Psoas muscle (tissue), 8 donors: ENCODE measurements around the gene CENPX. TPM values are rescaled to one million over a fixed set of nuclear protein-coding genes. Genes with fewer than 3 reads are reported as not detected.

Source experiments
- ATAC-seq, 4 donors: fragments of 200-7000 bp; cut with Tn5 transposase; one replicate each; pipeline ENCODE4 v1.9.1; 2020; ENCODE audit warnings: moderate library complexity in 3 of 4, mild to moderate bottlenecking in 2 of 4
- DNase-seq, 2 donors: peaks; one replicate each; pipeline ENCODE4 v3.0.0-alpha.2; 2020
- H3K27ac ChIP-seq: fragments of 200-600 bp; one replicate; pipeline ENCODE4 v1.8.0; 2022
- H3K27me3 ChIP-seq, 3 donors: fragments of 200-600 bp in 1 of 3; one replicate each; pipeline versions ENCODE4 v1.6.1 to v1.8.0; 2013 to 2022; ENCODE audit warnings: low read length in 2 of 3, mild to moderate bottlenecking in 2 of 3, moderate library complexity in 1 of 3; ENCODE audit not compliant: insufficient read depth in 3 of 3
- H3K36me3 ChIP-seq, 2 donors: fragments of 200-600 bp in 1 of 2; one replicate each; pipeline versions ENCODE4 v1.6.1 to v1.8.0; 2013 to 2022; ENCODE audit warnings: low read depth in 1 of 2, mild to moderate bottlenecking in 1 of 2, moderate library complexity in 1 of 2; ENCODE audit not compliant: insufficient read depth in 1 of 2
- H3K4me1 ChIP-seq: fragments of 200-600 bp; one replicate; pipeline ENCODE4 v1.8.0; 2022
- H3K4me3 ChIP-seq: fragments of 200-600 bp; one replicate; pipeline ENCODE4 v1.8.0; 2022; ENCODE audit warnings: mild to moderate bottlenecking
- H3K9me3 ChIP-seq: fragments of 200-600 bp; one replicate; pipeline ENCODE4 v1.8.0; 2022
- CTCF ChIP-seq: fragments of 200-600 bp; IDR thresholded peaks from one replicate; pipeline ENCODE4 v1.8.0; 2022; ENCODE audit warnings: antibody characterized with exemption
- WGBS, 3 donors: extraction: QIAGEN DNeasy Blood & Tissue Kit; methylation state at CpG; one replicate each; pipeline versions ENCODE4 v1.1.6 to v1.1.7; 2013; 5-methylcytosine and 5-hydroxymethylcytosine counted together
- intact Hi-C, 2 donors: fragments of 100-400 bp; cut with DNase I; formaldehyde crosslinking; loops; one replicate each; pipeline versions ENCODE4 v1.11.0 to v1.14.2; 2022
- polyA plus RNA-seq, 3 donors: library from polyadenylated mRNA; stranded (reverse); fragments of 200-250 nt; gene quantifications; one replicate each; pipeline ENCODE4 v1.2.3, GENCODE V29; 2013
- total RNA-seq, 4 donors: library from RNA; stranded (reverse); fragmentation: NEBNext Ultra II Directional in 2 of 4; extraction: Animal tissue kit (Norgen Biotek cat#: 25700) in 2 of 4; gene quantifications; one replicate each; pipeline versions ENCODE4 v1.2.1 to v1.2.4, GENCODE V29; 2021 to 2023
- donor health status: healthy with polysubstance abuse.
- donor health status: DM: no; HTN: no; CAD: no; lungs with moderate emphysema.
- donor health status: Bipolar disorder and iron deficiency.
- donor health status: healthy.
- donor health status: DM: yes; HTN: yes; CAD: no.
- donor health status: DM: no; HTN: no; CAD: no.
- donor health status: DM: no; HTN: no; CAD: no.
- donor health status: DM: yes; HTN: yes; CAD: no.

Gene CENPX
- total and polyA plus RNA-seq, 7 donors, result 15.9 to 79.4 (median 24.6) TPM

- no peaks in the 10 kb centered on the region for H3K4me1 ChIP-seq
- 66 to 72% (median 67%) methylated on average over 9 to 10 of the region's 10 CpGs for WGBS, 3 donors
- intact Hi-C loops, result no loop called here
- TF ChIP-seq CTCF, result no peak
- H3K27me3 ChIP-seq, result no peaks in the 10 kb centered on the region
- H3K27ac ChIP-seq, result no peak overlapping the region
- peaks cover 10 to 98% of the 10 kb centered on the region in 2 donors for H3K36me3 ChIP-seq
- no peak for ATAC-seq
- H3K4me3 ChIP-seq, result no peak overlapping the region
- no peaks in the 10 kb centered on the region for H3K9me3 ChIP-seq
- DNase-seq, result peak; percentile 8 to 39
These were observed 36.2 kb upstream of the CENPX start for GRCh38 chr17:82058855-82059249.

GRCh38 chr17:82058230-82058854, 35.7 kb upstream of the CENPX start:
- 51 to 67% (median 58%) methylated on average over 17 of the region's 17 CpGs for WGBS, 3 donors
- DNase-seq (peak in 1 of 2 donors; percentile 11), ATAC-seq (no peak)
- Histone ChIP-seq H3K36me3 (peaks cover 10 to 98% of the 10 kb centered on the region in 2 donors), H3K4me3 (no peak overlapping the region), H3K27me3 (no peaks in the 10 kb centered on the region), H3K27ac (no peak overlapping the region), H3K4me1 (peaks cover 4% of the 10 kb centered on the region), H3K9me3 (no peaks in the 10 kb centered on the region)
- intact Hi-C loops, result no loop called here
- TF ChIP-seq CTCF, result no peak

- 79 to 86% (median 81%) methylated on average over 28 to 29 of the region's 29 CpGs for WGBS, 3 donors
- no peak for TF ChIP-seq CTCF
- Histone ChIP-seq H3K4me3 (no peak overlapping the region), H3K27me3 (no peaks in the 10 kb centered on the region), H3K36me3 (peaks cover 7 to 85% of the 10 kb centered on the region in 2 donors), H3K4me1 (peaks cover 15% of the 10 kb centered on the region), H3K27ac (no peak overlapping the region), H3K9me3 (no peaks in the 10 kb centered on the region)
- ATAC-seq (no peak), DNase-seq (peak; percentile 16 to 53)
- intact Hi-C loops, result no loop called here
These were observed 34.3 kb upstream of the CENPX start for GRCh38 chr17:82056729-82057621.

- H3K4me3 ChIP-seq, result no peak overlapping the region
- intact Hi-C loops, result no loop called here
- ATAC-seq (no peak), DNase-seq (peak in 1 of 2 donors; percentile 47)
- TF ChIP-seq CTCF, result no peak
- H3K27me3 ChIP-seq, result no peaks in the 10 kb centered on the region
- H3K4me1 ChIP-seq, result peaks cover 15% of the 10 kb centered on the region
- WGBS, 3 donors, result 86 to 93% (median 88%) methylated on average over 28 of the region's 28 CpGs
- no peak overlapping the region for H3K27ac ChIP-seq
- H3K9me3 ChIP-seq, result no peaks in the 10 kb centered on the region
- H3K36me3 ChIP-seq, result peaks cover 6 to 80% of the 10 kb centered on the region in 2 donors
These were observed 33.5 kb upstream of the CENPX start for GRCh38 chr17:82055965-82056728.
